22Rv1 (cell line): ENCODE data around the gene HAGH.

Experiments
- CTCF ChIP-seq: fragments of 450-650 bp; IDR thresholded peaks from 2 replicates; pipeline ENCODE4 v1.5.1; 2017; ENCODE audit warnings: mild to moderate bottlenecking
- ZFX ChIP-seq: fragments of 450-650 bp; IDR thresholded peaks from 2 replicates; pipeline ENCODE4 v1.6.1; 2017; ENCODE audit warnings: antibody characterized with exemption, borderline replicate concordance

DNA sequence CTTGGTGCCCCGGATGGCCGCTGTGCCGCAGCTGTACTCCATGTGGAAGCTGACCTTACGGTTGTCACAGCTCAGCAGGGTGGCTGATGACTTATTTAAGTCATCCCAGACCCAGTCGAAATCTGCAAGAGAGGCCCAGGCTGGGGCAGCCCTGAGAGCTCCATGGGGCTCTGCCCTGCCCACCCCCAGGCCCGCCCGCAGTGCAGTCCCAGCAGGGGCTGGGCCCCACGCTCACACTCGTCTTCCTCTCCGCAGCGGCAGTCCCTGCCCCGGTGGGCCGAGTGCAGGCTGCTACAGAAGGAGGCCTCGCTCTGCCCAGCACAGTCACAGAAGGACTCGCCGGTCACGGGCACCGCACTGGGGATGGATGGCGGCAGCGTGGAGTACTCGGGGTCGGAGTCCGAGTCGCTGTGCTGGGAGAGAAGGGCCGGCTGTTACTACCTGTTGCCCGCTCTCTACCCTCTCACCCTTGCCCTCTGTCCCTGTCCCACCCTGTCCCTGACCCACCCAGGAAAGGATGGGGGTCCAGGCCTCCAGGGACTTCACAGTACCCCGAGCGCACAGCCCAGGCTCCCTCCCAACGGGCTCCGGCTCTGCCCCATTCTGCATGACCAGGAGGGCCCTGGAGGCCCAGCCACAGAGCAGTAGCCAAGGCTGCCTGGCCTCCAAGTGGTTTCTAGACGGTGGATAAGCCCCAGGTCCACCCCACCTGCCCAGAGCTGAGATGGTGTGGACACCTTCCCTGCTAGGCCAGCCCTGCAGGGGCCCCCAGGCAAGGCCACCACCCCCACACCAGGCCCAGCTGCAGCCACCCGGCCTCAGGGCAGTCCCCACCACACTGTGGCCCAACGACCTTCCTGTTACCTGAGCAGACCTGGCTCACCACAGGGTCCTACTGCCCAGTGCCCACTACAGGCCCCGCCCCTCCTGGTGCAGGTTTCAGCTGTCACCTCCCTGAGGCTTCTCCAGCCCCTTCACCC lies 48.1 kb downstream of the HAGH start:
- TF ChIP-seq CTCF (no peak), ZFX (no peak)
